H1 (cell line): Measurements from ENCODE around the gene JTB. TPM values are rescaled to one million over a fixed set of nuclear protein-coding genes. Genes with fewer than 3 reads are reported as not detected.

Source experiments
- CTCF ChIA-PET: fragments of 300-600 bp; sonication (Branson Sonifier 250); formaldehyde crosslinking; loops from one replicate; lab custom pipeline; 2021; ENCODE audit not compliant: partially characterized antibody; lab: Charles Lee
- POLR2A ChIA-PET: fragments of 300-600 bp; sonication (Branson Sonifier 250); formaldehyde crosslinking; loops from one replicate; lab custom pipeline; 2021; ENCODE audit warnings: inconsistent platforms; ENCODE audit not compliant: partially characterized antibody; lab: Charles Lee
- DNase-seq, 2 experiments: peaks; one replicate each; pipeline versions ENCODE4 v3.0.0 to v3.0.0-alpha.2; 2010 to 2022; ENCODE audit warnings: low spot score in 2 of 2, low read depth in 1 of 2, mixed read lengths in 1 of 2
- FAIRE-seq: peaks from 2 replicates; lab custom pipeline; 2011; peaks lifted over from hg19 to GRCh38; lab: Jason Lieb, UNC
- H2AFZ ChIP-seq: 2 replicates; pipeline ENCODE4 v1.8.1; 2012; ENCODE audit warnings: low read length, inconsistent platforms
- H2AK5ac ChIP-seq: 2 replicates; pipeline ENCODE4 v1.6.1; 2013; ENCODE audit warnings: low read depth, low read length
- H2BK120ac ChIP-seq: replicated peaks from 2 replicates; pipeline ENCODE3; 2013; ENCODE audit warnings: low read depth, low read length, inconsistent platforms
- H2BK12ac ChIP-seq: 2 replicates; pipeline ENCODE4 v1.6.1; 2013; ENCODE audit warnings: low read depth, low read length
- H2BK15ac ChIP-seq: 2 replicates; pipeline ENCODE4 v1.6.1; 2013; ENCODE audit warnings: low read length
- H2BK20ac ChIP-seq: 2 replicates; pipeline ENCODE4 v1.6.1; 2013; ENCODE audit warnings: low read length
- H2BK5ac ChIP-seq: 2 replicates; pipeline ENCODE4 v1.6.1; 2013; ENCODE audit warnings: low read depth, low read length
- H3K14ac ChIP-seq: 2 replicates; pipeline ENCODE4 v1.6.1; 2013; ENCODE audit warnings: inconsistent platforms; ENCODE audit not compliant: insufficient read length
- H3K18ac ChIP-seq: 2 replicates; pipeline ENCODE4 v1.6.1; 2013; ENCODE audit warnings: low read length; ENCODE audit errors: extremely low read depth
- H3K23ac ChIP-seq: 2 replicates; pipeline ENCODE4 v1.6.1; 2013; ENCODE audit warnings: inconsistent platforms; ENCODE audit not compliant: insufficient read length
- H3K23me2 ChIP-seq: 2 replicates; pipeline ENCODE4 v1.6.1; 2013; ENCODE audit warnings: low read depth, low read length
- H3K27ac ChIP-seq: 2 replicates; pipeline ENCODE4 v1.6.1; 2011; ENCODE audit warnings: low read depth, low read length, inconsistent platforms
- H3K27me3 ChIP-seq, 4 experiments: replicated peaks in 1 of 4; 1 replicate in 1 of 4; 2 replicates in 3 of 4; pipeline versions ENCODE4 v1.6.1 to v1.8.1; 2011 to 2013; ENCODE audit warnings: low read length in 3 of 4, mild to moderate bottlenecking in 3 of 4, inconsistent platforms in 2 of 4, mixed read lengths in 2 of 4, moderate library complexity in 1 of 4; ENCODE audit not compliant: control insufficient read depth in 3 of 4, insufficient read depth in 3 of 4; ENCODE audit errors: extremely low read depth in 1 of 4
- H3K36me3 ChIP-seq, 4 experiments: 2 replicates each; pipeline versions ENCODE4 v1.6.1 to v1.8.1; 2011 to 2013; ENCODE audit warnings: mild to moderate bottlenecking in 4 of 4, low read length in 3 of 4, moderate library complexity in 2 of 4, control low read depth in 1 of 4, inconsistent platforms in 1 of 4; ENCODE audit not compliant: insufficient read depth in 4 of 4, control insufficient read depth in 2 of 4
- H3K4ac ChIP-seq: replicated peaks from 2 replicates; pipeline ENCODE3; 2013; ENCODE audit warnings: low read length, low read depth, mixed read lengths, inconsistent platforms; ENCODE audit not compliant: insufficient read length
- H3K4me1 ChIP-seq, 4 experiments: replicated peaks in 1 of 4; 1 replicate in 1 of 4; 2 replicates in 3 of 4; pipeline versions ENCODE4 v1.6.1 to v1.8.1; 2011 to 2013; ENCODE audit warnings: low read length in 3 of 4, inconsistent platforms in 2 of 4, mixed read lengths in 1 of 4; ENCODE audit not compliant: insufficient read depth in 4 of 4, control insufficient read depth in 3 of 4
- H3K4me2 ChIP-seq, 2 experiments: 2 replicates each; pipeline versions ENCODE4 v1.6.1 to v1.8.1; 2011 to 2013; ENCODE audit warnings: low read depth in 2 of 2, low read length in 2 of 2, control low read depth in 1 of 2, inconsistent platforms in 1 of 2, mild to moderate bottlenecking in 1 of 2; ENCODE audit not compliant: insufficient read depth in 1 of 2
- H3K4me3 ChIP-seq, 4 experiments: fragments of 200-600, 300-600 bp in 1 of 4; sonication (generic), shearing (Covaris generic), sonication (Bioruptor Twin) in 1 of 4; 2 replicates each; pipeline versions ENCODE4 v1.5.1 to v1.8.1; 2011 to 2016; ENCODE audit warnings: low read length in 4 of 4, low read depth in 3 of 4, control low read depth in 2 of 4, inconsistent platforms in 2 of 4, mild to moderate bottlenecking in 2 of 4, mixed read lengths in 1 of 4, moderate library complexity in 1 of 4; ENCODE audit not compliant: insufficient read depth in 2 of 4; ENCODE audit errors: extremely low read depth in 1 of 4
- H3K56ac ChIP-seq: replicated peaks from 2 replicates; pipeline ENCODE3; 2013; ENCODE audit warnings: low read depth, mild to moderate bottlenecking, mixed read lengths, low read length, inconsistent platforms; ENCODE audit not compliant: insufficient read length
- H3K79me1 ChIP-seq: 2 replicates; pipeline ENCODE4 v1.6.1; 2013; ENCODE audit warnings: low read depth, low read length, control low read depth
- H3K79me2 ChIP-seq, 2 experiments: 2 replicates each; pipeline versions ENCODE4 v1.6.1 to v1.8.1; 2012 to 2013; ENCODE audit warnings: low read length in 2 of 2, mild to moderate bottlenecking in 2 of 2, inconsistent platforms in 1 of 2; ENCODE audit not compliant: insufficient read depth in 2 of 2, control insufficient read depth in 1 of 2
- H3K9ac ChIP-seq, 4 experiments: replicated peaks in 1 of 4; 1 replicate in 1 of 4; 2 replicates in 3 of 4; pipeline versions ENCODE4 v1.6.1 to v1.8.1; 2011 to 2013; ENCODE audit warnings: low read depth in 3 of 4, low read length in 3 of 4, control low read depth in 2 of 4, mild to moderate bottlenecking in 2 of 4, moderate library complexity in 2 of 4, inconsistent platforms in 1 of 4; ENCODE audit errors: extremely low read depth in 1 of 4
- H3K9me3 ChIP-seq, 2 experiments: 2 replicates each; pipeline versions ENCODE4 v1.6.1 to v1.8.1; 2012 to 2013; ENCODE audit warnings: mild to moderate bottlenecking in 2 of 2, moderate library complexity in 2 of 2, control low read depth in 1 of 2, inconsistent platforms in 1 of 2, low read depth in 1 of 2, low read length in 1 of 2, mixed read lengths in 1 of 2; ENCODE audit not compliant: insufficient read depth in 2 of 2
- H4K20me1 ChIP-seq, 2 experiments: replicated peaks in 1 of 2; 2 replicates each; pipeline versions ENCODE3 to v1.8.1; 2011 to 2013; ENCODE audit warnings: inconsistent platforms in 2 of 2, low read length in 2 of 2, mild to moderate bottlenecking in 1 of 2; ENCODE audit not compliant: insufficient read depth in 2 of 2, control insufficient read depth in 1 of 2
- H4K5ac ChIP-seq: 2 replicates; pipeline ENCODE4 v1.6.1; 2013; ENCODE audit warnings: low read length, low read depth, mixed read lengths, inconsistent platforms; ENCODE audit not compliant: insufficient read length
- H4K8ac ChIP-seq: 2 replicates; pipeline ENCODE4 v1.8.0; 2013; ENCODE audit warnings: mild to moderate bottlenecking, moderate library complexity, low read length, inconsistent platforms; ENCODE audit not compliant: insufficient read depth; ENCODE audit errors: extremely low read depth
- H4K91ac ChIP-seq: replicated peaks from 2 replicates; pipeline ENCODE3; 2013; ENCODE audit warnings: low read length, mixed read lengths, inconsistent platforms; ENCODE audit not compliant: insufficient read length
- ASH2L ChIP-seq: fragments of 200-600, 300-600 bp; sonication (generic); IDR thresholded peaks from one replicate; pipeline ENCODE4 v1.7.1; 2017; ENCODE audit warnings: low read length
- EZH2 ChIP-seq: fragments of 200-600 bp; sonication (generic); IDR thresholded peaks from 2 replicates; pipeline ENCODE4 v1.7.1; 2012; ENCODE audit warnings: low read depth, mild to moderate bottlenecking, moderate library complexity, low read length, inconsistent platforms; ENCODE audit not compliant: severe bottlenecking
- HDAC6 ChIP-seq: IDR thresholded peaks from one replicate; pipeline ENCODE4 v1.7.1; 2012; ENCODE audit warnings: low read depth, mild to moderate bottlenecking, inconsistent platforms, low read length, moderate library complexity
- PHF8 ChIP-seq: fragments of 200-600 bp; sonication (generic); conservative IDR thresholded peaks from 2 replicates; pipeline ENCODE4 v1.7.1; 2012; ENCODE audit warnings: low read depth, mild to moderate bottlenecking, inconsistent platforms, low read length, moderate library complexity
- POLR2A ChIP-seq, 2 experiments: IDR thresholded peaks; 1 replicate in 1 of 2; 2 replicates in 1 of 2; pipeline ENCODE4 v1.6.1; 2011; ENCODE audit warnings: low read depth in 2 of 2, low read length in 2 of 2, mild to moderate bottlenecking in 2 of 2; ENCODE audit errors: control extremely low read depth in 1 of 2
- RNF2 ChIP-seq: fragments of 200-900, 300-1000 bp; sonication (generic); IDR thresholded peaks from 2 replicates; pipeline ENCODE4 v1.7.1; 2016; ENCODE audit warnings: borderline replicate concordance, low read depth, mild to moderate bottlenecking, antibody characterized with exemption, low read length; ENCODE audit not compliant: poor library complexity, severe bottlenecking; ENCODE audit errors: missing control alignments
- RXRA ChIP-seq: IDR thresholded peaks from 2 replicates; pipeline ENCODE4 v1.6.1; 2011; ENCODE audit warnings: low read depth, mild to moderate bottlenecking, low read length, moderate library complexity; ENCODE audit not compliant: insufficient read depth
- TAF1 ChIP-seq: IDR thresholded peaks from 2 replicates; pipeline ENCODE4 v1.6.1; 2011; ENCODE audit warnings: mild to moderate bottlenecking, low read depth, low read length
- TBP ChIP-seq: IDR thresholded peaks from 2 replicates; pipeline ENCODE4 v1.6.1; 2011; ENCODE audit warnings: low read depth, low read length, improper control_type of control experiment
- TCF12 ChIP-seq: IDR thresholded peaks from 2 replicates; pipeline ENCODE4 v1.6.1; 2011; ENCODE audit warnings: low read depth, mild to moderate bottlenecking, low read length
- TEAD4 ChIP-seq: IDR thresholded peaks from 2 replicates; pipeline ENCODE4 v1.6.1; 2012; ENCODE audit warnings: low read depth, low read length, inconsistent platforms, mixed read lengths
- WGBS, 2 experiments: shearing (Covaris generic) in 1 of 2; methylation state at CpG; one replicate each; pipeline versions ENCODE4 v1.1.6 to v1.1.7; 2013 to 2015; ENCODE audit warnings: low lambda C conversion rate in 2 of 2, mixed read lengths in 2 of 2, inconsistent platforms in 1 of 2, low coverage in 1 of 2, missing lambda C conversion rate in 1 of 2; ENCODE audit not compliant: insufficient replicate concordance in 2 of 2, insufficient coverage in 1 of 2, insufficient read length in 1 of 2; ENCODE audit errors: extremely low coverage in 1 of 2, missing lambda C conversion rate in 1 of 2; 5-methylcytosine and 5-hydroxymethylcytosine counted together
- polyA plus RNA-seq, 7 experiments: library from polyadenylated mRNA; depleted of rRNA in 3 of 7; stranded (reverse) in 5 of 7; unstranded in 2 of 7; fragments of >200 nt in 5 of 7; fragments of 200-250 nt in 2 of 7; gene quantifications; 1 replicate in 5 of 7; 2 replicates in 1 of 7; 4 replicates in 1 of 7; pipeline versions ENCODE4 v1.2.1 to v1.2.3, GENCODE V29; 2011 to 2013; ENCODE audit warnings: missing spikeins in 2 of 7, mixed read lengths in 2 of 7
- total RNA-seq: library from RNA; stranded (reverse); fragmentation: NEBNext Ultra II Directional; extraction: Animal tissue kit (Norgen Biotek cat#: 25700); gene quantifications from 2 replicates; pipeline ENCODE4 v1.2.1, GENCODE V29; 2021

The JTB gene
- total and polyA plus RNA-seq, 2 of the 8 experiments (the other 6 are each of a cell fraction or from before 2014, with no cell fraction given) = 91.1 to 122 TPM

- peaks cover 5 to 30% (median 22%) of the 10 kb centered on the region in 4 experiments; a peak in 7 of 8 replicates for H3K36me3 ChIP-seq
- H3K4me1 ChIP-seq = peaks cover 0 to 10% (median 9%) of the 10 kb centered on the region in 4 experiments; a peak in 5 of 7 replicates
- peak within 1 kb of the TSS; percentile 83 to 93 (median 90) for H3K4me3 ChIP-seq
- H4K20me1 ChIP-seq = peaks cover 0 to 4% of the 10 kb centered on the region in 2 experiments
- H3K27ac ChIP-seq = peak within 1 kb of the TSS; percentile 74
- peak within 1 kb of the TSS; percentile 60 for H2BK5ac ChIP-seq
- H3K27me3 ChIP-seq = no peaks in the 10 kb centered on the region
- H3K14ac ChIP-seq = no peak within 1 kb of the TSS
- H3K9me3 ChIP-seq = no peaks in the 10 kb centered on the region
- peak within 1 kb of the TSS; percentile 81 for H2AFZ ChIP-seq
- DNase-seq (peak in 1 of 2 experiments; percentile 86), FAIRE-seq (no peak)
- H3K4ac ChIP-seq = peak within 1 kb of the TSS; percentile 85
- H3K18ac ChIP-seq = peak within 1 kb of the TSS; percentile 64
- peaks cover 0 to 25% of the 10 kb centered on the region in 2 experiments; a peak in 3 of 4 replicates for H3K79me2 ChIP-seq
- ChIA-PET POLR2A (interaction anchor here (0.9 to 13.2 kb wide), 16 partner anchors 9 to 211 kb away, joined by 3 to 454 read pairs (median 4); partner anchors contain the start of genes CREB3L4, CRTC2, DENND4B and JTB), CTCF (interaction anchor here (0.6 to 3.9 kb wide), 35 partner anchors 8 to 357 kb away, joined by 3 to 31 read pairs (median 4); partner anchors contain the start of genes CREB3L4, DENND4B, GATAD2B and JTB)
- no peak within 1 kb of the TSS for H2AK5ac ChIP-seq
- H4K91ac ChIP-seq = peak within 1 kb of the TSS; percentile 38
- no peak within 1 kb of the TSS for H2BK120ac ChIP-seq
- H3K56ac ChIP-seq = peak within 1 kb of the TSS; percentile 70
- no peak within 1 kb of the TSS for H2BK20ac ChIP-seq
- H3K79me1 ChIP-seq = 0 out of 2 replicates have a peak, but pooled peaks cover 3% of the 10 kb centered on the region
- no peak within 1 kb of the TSS for H4K8ac ChIP-seq
- H2BK15ac ChIP-seq = peak within 1 kb of the TSS; percentile 81; the same call in 1 of the 2 replicates
- peak within 1 kb of the TSS; percentile 61 to 90 (median 80) for H3K9ac ChIP-seq
- peak within 1 kb of the TSS; percentile 92 for H4K5ac ChIP-seq
- 0 out of 2 replicates have a peak within 1 kb of the TSS, but pooled peaks have one; percentile 5 for H2BK12ac ChIP-seq
- 4% methylated on average over 23 of the region's 32 CpGs; no CpG with 5 or more reads in 1 of the 2 experiments for whole genome bisulfite sequencing, 2 experiments
- H3K4me2 ChIP-seq = peak within 1 kb of the TSS; percentile 96 to 100
- H3K23ac ChIP-seq = no peak within 1 kb of the TSS
- H3K23me2 ChIP-seq = peaks cover 11% of the 10 kb centered on the region
- TF ChIP-seq ASH2L (peak; percentile 45), TEAD4 (no peak), HDAC6 (no peak), RNF2 (no peak), TCF12 (no peak), PHF8 (peak; percentile 41; the same call in 1 of the 2 replicates), EZH2 (no peak), TBP (no peak; the same call in 1 of the 2 replicates), TAF1 (peak; percentile 79), POLR2A (IDR thresholded peaks at IDR 0.05; ENCODE audit: control extremely low read depth in 1 of 2, low read depth in 2 of 2, low read length in 2 of 2) (peak in 1 of 2 experiments; percentile 53), RXRA (no peak)
Observed at GRCh38 chr1:153985941-153986761, 8.7 kb upstream of the JTB start, which contains the start of gene RAB13. Gene RAB13, minus strand, starts transcription at chr1:153986339. Its CDS starts 103 bp downstream, at chr1:153986236.
